ENCODE data around the gene CAPN3. TPM values are rescaled to one million over a fixed set of nuclear protein-coding genes. Genes with fewer than 3 reads are reported as not detected.

Gene CAPN3
- total and polyA plus RNA-seq, 7 experiments from 2014 or later = 0.48 to 26.1 (median 15.5) TPM; not detected in 1

- Histone ChIP-seq H3K27ac (ENCODE audit: low read depth, low read length) (no peak overlapping the region), H3K4me3 (ENCODE audit: low read length) (no peak overlapping the region), H3K4me1 (ENCODE audit: control insufficient read depth in 2 of 2, insufficient read depth in 2 of 2, low read length in 2 of 2) (no peaks in the 10 kb centered on the region), H3K36me3 (ENCODE audit: control insufficient read depth in 2 of 3, insufficient read depth in 3 of 3, low read length in 3 of 3) (peaks cover 0 to 12% (median 0%) of the 10 kb centered on the region in 3 experiments), H3K27me3 (ENCODE audit: control insufficient read depth in 2 of 2, insufficient read depth in 2 of 2, low read length in 2 of 2) (no peaks in the 10 kb centered on the region), H3K9me3 (ENCODE audit: control insufficient read depth in 2 of 3, low read length in 3 of 3) (peaks cover 0 to 6% (median 4%) of the 10 kb centered on the region in 3 experiments)
- DNase-seq (no peak), ATAC-seq (no peak)
- POLR2A ChIA-PET = no interaction called here
- Mint-ChIP-seq H3K4me1 (peaks cover 0 to 1% (median 0%) of the 10 kb centered on the region in 7 donors), H3K9me3 (peaks cover 0 to 26% (median 18%) of the 10 kb centered on the region in 11 donors), H3K27ac (peak overlapping the region in 1 of 9 donors; percentile 41), H3K27me3 (no peaks in the 10 kb centered on the region), H3K4me3 (no peak overlapping the region), H3K36me3 (peaks cover 19 to 48% (median 29%) of the 10 kb centered on the region in 5 donors)
- intact Hi-C loops (cut with micrococcal nuclease) = no loop called here
- CTCF ChIA-PET = no interaction called here
Measured at GRCh38 chr15:42338500-42338899, 20.8 kb upstream of the CAPN3 start.

- intact Hi-C loops (cut with micrococcal nuclease) = no loop called here
- Mint-ChIP-seq H3K4me3 (no peak overlapping the region), H3K4me1 (peaks cover 0 to 9% (median 0%) of the 10 kb centered on the region in 7 donors), H3K27ac (peak overlapping the region in 1 of 9 donors; percentile 59), H3K9me3 (peaks cover 0 to 2% (median 0%) of the 10 kb centered on the region in 11 donors), H3K36me3 (peaks cover 3 to 58% (median 24%) of the 10 kb centered on the region in 5 donors), H3K27me3 (no peaks in the 10 kb centered on the region)
- Histone ChIP-seq H3K27ac (ENCODE audit: low read depth, low read length) (no peak overlapping the region), H3K9me3 (ENCODE audit: control insufficient read depth in 2 of 3, low read length in 3 of 3) (no peaks in the 10 kb centered on the region), H3K27me3 (ENCODE audit: control insufficient read depth in 2 of 2, insufficient read depth in 2 of 2, low read length in 2 of 2) (no peaks in the 10 kb centered on the region), H3K36me3 (ENCODE audit: control insufficient read depth in 2 of 3, insufficient read depth in 3 of 3, low read length in 3 of 3) (peaks cover 0 to 45% (median 0%) of the 10 kb centered on the region in 3 experiments), H3K4me1 (ENCODE audit: control insufficient read depth in 2 of 2, insufficient read depth in 2 of 2, low read length in 2 of 2) (no peaks in the 10 kb centered on the region), H3K4me3 (ENCODE audit: low read length) (no peak overlapping the region)
- ChIA-PET POLR2A (no interaction called here), CTCF (no interaction called here)
- DNase-seq (no peak), ATAC-seq (no peak)
Measured at GRCh38 chr15:42343596-42344232, 15.6 kb upstream of the CAPN3 start.

- Histone ChIP-seq H3K4me3 (ENCODE audit: low read length) (no peak overlapping the region), H3K27ac (ENCODE audit: low read depth, low read length) (no peak overlapping the region), H3K4me1 (ENCODE audit: control insufficient read depth in 2 of 2, insufficient read depth in 2 of 2, low read length in 2 of 2) (no peaks in the 10 kb centered on the region), H3K9me3 (ENCODE audit: control insufficient read depth in 2 of 3, low read length in 3 of 3) (no peaks in the 10 kb centered on the region), H3K27me3 (ENCODE audit: control insufficient read depth in 2 of 2, insufficient read depth in 2 of 2, low read length in 2 of 2) (no peaks in the 10 kb centered on the region), H3K36me3 (ENCODE audit: control insufficient read depth in 2 of 3, insufficient read depth in 3 of 3, low read length in 3 of 3) (peaks cover 0 to 46% (median 6%) of the 10 kb centered on the region in 3 experiments)
- Mint-ChIP-seq H3K27me3 (no peaks in the 10 kb centered on the region), H3K9me3 (peaks cover 0 to 2% (median 0%) of the 10 kb centered on the region in 11 donors), H3K4me3 (no peak overlapping the region), H3K36me3 (peaks cover 3 to 54% (median 22%) of the 10 kb centered on the region in 5 donors), H3K27ac (peak overlapping the region in 1 of 9 donors; percentile 12), H3K4me1 (peaks cover 0 to 11% (median 0%) of the 10 kb centered on the region in 7 donors)
- DNase-seq = no peak
- no peak for ATAC-seq
- CTCF ChIA-PET = no interaction called here
- POLR2A ChIA-PET = no interaction called here
- intact Hi-C loops (cut with micrococcal nuclease) = no loop called here
Measured at GRCh38 chr15:42344763-42345162, 14.5 kb upstream of the CAPN3 start.

- no peaks in the 10 kb centered on the region for H3K4me1 ChIP-seq (ENCODE audit: control insufficient read depth in 2 of 2, insufficient read depth in 2 of 2, low read length in 2 of 2)
- Mint-ChIP-seq H3K4me1 (peaks cover 0 to 11% (median 0%) of the 10 kb centered on the region in 7 donors), H3K4me3 (no peak overlapping the region), H3K9me3 (peaks cover 0 to 2% (median 0%) of the 10 kb centered on the region in 11 donors), H3K36me3 (peaks cover 3 to 56% (median 20%) of the 10 kb centered on the region in 5 donors), H3K27me3 (no peaks in the 10 kb centered on the region), H3K27ac (peak overlapping the region in 1 of 9 donors; percentile 12)
- no peak for DNase-seq
- no peaks in the 10 kb centered on the region for H3K9me3 ChIP-seq (ENCODE audit: control insufficient read depth in 2 of 3, low read length in 3 of 3)
- peaks cover 0 to 46% (median 6%) of the 10 kb centered on the region in 3 experiments for H3K36me3 ChIP-seq (ENCODE audit: control insufficient read depth in 2 of 3, insufficient read depth in 3 of 3, low read length in 3 of 3)
- ChIA-PET CTCF (no interaction called here), POLR2A (no interaction called here)
- H3K27me3 ChIP-seq (ENCODE audit: control insufficient read depth in 2 of 2, insufficient read depth in 2 of 2, low read length in 2 of 2) = no peaks in the 10 kb centered on the region
- no peak overlapping the region for H3K4me3 ChIP-seq (ENCODE audit: low read length)
- H3K27ac ChIP-seq (ENCODE audit: low read depth, low read length) = no peak overlapping the region
- no peak for ATAC-seq
- intact Hi-C loops (cut with micrococcal nuclease) = no loop called here
Measured at GRCh38 chr15:42345504-42345903, 13.8 kb upstream of the CAPN3 start.

- peaks cover 0 to 2% (median 0%) of the 10 kb centered on the region in 11 donors for H3K9me3 Mint-ChIP-seq
- peaks cover 11 to 68% (median 33%) of the 10 kb centered on the region in 5 donors for H3K36me3 Mint-ChIP-seq
- CTCF ChIA-PET = no interaction called here
- no peak overlapping the region for H3K27ac Mint-ChIP-seq
- Histone ChIP-seq H3K27me3 (ENCODE audit: control insufficient read depth in 2 of 2, insufficient read depth in 2 of 2, low read length in 2 of 2) (no peaks in the 10 kb centered on the region), H3K4me1 (ENCODE audit: control insufficient read depth in 2 of 2, insufficient read depth in 2 of 2, low read length in 2 of 2) (no peaks in the 10 kb centered on the region), H3K4me3 (ENCODE audit: low read length) (no peak overlapping the region), H3K36me3 (ENCODE audit: control insufficient read depth in 2 of 3, insufficient read depth in 3 of 3, low read length in 3 of 3) (peaks cover 0 to 57% (median 6%) of the 10 kb centered on the region in 3 experiments), H3K9me3 (ENCODE audit: control insufficient read depth in 2 of 3, low read length in 3 of 3) (no peaks in the 10 kb centered on the region), H3K27ac (ENCODE audit: low read depth, low read length) (no peak overlapping the region)
- no peaks in the 10 kb centered on the region for H3K27me3 Mint-ChIP-seq
- no peak for ATAC-seq
- no peak overlapping the region for H3K4me3 Mint-ChIP-seq
- intact Hi-C loops (cut with micrococcal nuclease) = no loop called here
- no peak for DNase-seq
- POLR2A ChIA-PET = no interaction called here
- H3K4me1 Mint-ChIP-seq = peaks cover 0 to 11% (median 0%) of the 10 kb centered on the region in 7 donors
Measured at GRCh38 chr15:42348083-42348482, 11.2 kb upstream of the CAPN3 start.

GRCh38 chr15:42349186-42349585, 10.1 kb upstream of the CAPN3 start:
- H3K27me3 ChIP-seq (ENCODE audit: control insufficient read depth in 2 of 2, insufficient read depth in 2 of 2, low read length in 2 of 2) = no peaks in the 10 kb centered on the region
- H3K36me3 Mint-ChIP-seq = peaks cover 16 to 69% (median 35%) of the 10 kb centered on the region in 5 donors
- H3K9me3 Mint-ChIP-seq = no peaks in the 10 kb centered on the region
- H3K27ac Mint-ChIP-seq = no peak overlapping the region
- no peaks in the 10 kb centered on the region for H3K4me1 ChIP-seq (ENCODE audit: control insufficient read depth in 2 of 2, insufficient read depth in 2 of 2, low read length in 2 of 2)
- no peaks in the 10 kb centered on the region for H3K27me3 Mint-ChIP-seq
- H3K36me3 ChIP-seq (ENCODE audit: control insufficient read depth in 2 of 3, insufficient read depth in 3 of 3, low read length in 3 of 3) = peaks cover 0 to 55% (median 6%) of the 10 kb centered on the region in 3 experiments
- H3K4me3 Mint-ChIP-seq = no peak overlapping the region
- no peak overlapping the region for H3K27ac ChIP-seq (ENCODE audit: low read depth, low read length)
- CTCF ChIA-PET = no interaction called here
- ATAC-seq (no peak), DNase-seq (no peak)
- intact Hi-C loops (cut with micrococcal nuclease) = no loop called here
- POLR2A ChIA-PET = no interaction called here
- peaks cover 0 to 11% (median 0%) of the 10 kb centered on the region in 7 donors for H3K4me1 Mint-ChIP-seq
- no peak overlapping the region for H3K4me3 ChIP-seq (ENCODE audit: low read length)
- H3K9me3 ChIP-seq (ENCODE audit: control insufficient read depth in 2 of 3, low read length in 3 of 3) = no peaks in the 10 kb centered on the region

GRCh38 chr15:42352401-42352800, 6.9 kb upstream of the CAPN3 start:
- no peak for ATAC-seq
- Histone ChIP-seq H3K27me3 (ENCODE audit: control insufficient read depth in 2 of 2, insufficient read depth in 2 of 2, low read length in 2 of 2) (no peaks in the 10 kb centered on the region), H3K4me1 (ENCODE audit: control insufficient read depth in 2 of 2, insufficient read depth in 2 of 2, low read length in 2 of 2) (no peaks in the 10 kb centered on the region), H3K4me3 (ENCODE audit: low read length) (no peak overlapping the region), H3K36me3 (ENCODE audit: control insufficient read depth in 2 of 3, insufficient read depth in 3 of 3, low read length in 3 of 3) (peaks cover 0 to 38% (median 6%) of the 10 kb centered on the region in 3 experiments), H3K27ac (ENCODE audit: low read depth, low read length) (no peak overlapping the region), H3K9me3 (ENCODE audit: control insufficient read depth in 2 of 3, low read length in 3 of 3) (no peaks in the 10 kb centered on the region)
- Mint-ChIP-seq H3K4me1 (peaks cover 0 to 2% (median 0%) of the 10 kb centered on the region in 7 donors), H3K9me3 (no peaks in the 10 kb centered on the region), H3K36me3 (peaks cover 16 to 59% (median 34%) of the 10 kb centered on the region in 5 donors), H3K4me3 (no peak overlapping the region), H3K27me3 (no peaks in the 10 kb centered on the region), H3K27ac (no peak overlapping the region)
- intact Hi-C loops (cut with micrococcal nuclease) = no loop called here
- POLR2A ChIA-PET = no interaction called here
- CTCF ChIA-PET = no interaction called here
- no peak for DNase-seq
